Activated CD4-positive, alpha-beta T cell treated with anti-CD3 and anti-CD28 coated beads for 36 hours (primary cell): ENCODE results near the gene PRR30. TPM values are rescaled to one million over a fixed set of nuclear protein-coding genes. Genes with fewer than 3 reads are reported as not detected.
A peak's percentile ranks its signal among the peaks of the same experiment; 100 is the strongest.

Source experiments
- ATAC-seq: fragments of 200-7000 bp; cut with Tn5 transposase; one replicate; pipeline ENCODE4 v1.10.0; 2021; ENCODE audit warnings: mild to moderate bottlenecking, moderate library complexity
- CTCF ChIA-PET: fragments of 350-600 bp; sonication (Branson Sonifier 250); formaldehyde crosslinking; loops from one replicate; lab custom pipeline; 2021; ENCODE audit warnings: antibody characterized with exemption; lab: Charles Lee
- POLR2A ChIA-PET: fragments of 350-600 bp; sonication (Branson Sonifier 250); formaldehyde crosslinking; loops from one replicate; lab custom pipeline; 2021; ENCODE audit warnings: antibody characterized with exemption, inconsistent platforms; lab: Charles Lee
- DNase-seq: peaks from one replicate; pipeline ENCODE4 v3.0.0-alpha.2; 2020
- H3K27ac Mint-ChIP-seq: one replicate; pipeline ENCODE4 v1.8.0; 2021; ENCODE audit warnings: mixed read lengths
- H3K27me3 Mint-ChIP-seq: one replicate; pipeline ENCODE4 v1.8.0; 2021; ENCODE audit warnings: mixed read lengths
- H3K36me3 Mint-ChIP-seq: one replicate; pipeline ENCODE4 v1.8.0; 2021; ENCODE audit warnings: low read depth, mixed read lengths
- H3K4me1 Mint-ChIP-seq: one replicate; pipeline ENCODE4 v1.8.0; 2021; ENCODE audit warnings: mixed read lengths
- H3K4me3 Mint-ChIP-seq: one replicate; pipeline ENCODE4 v1.8.0; 2021; ENCODE audit warnings: mild to moderate bottlenecking, moderate library complexity, mixed read lengths
- H3K9me3 Mint-ChIP-seq: one replicate; pipeline ENCODE4 v1.8.0; 2021; ENCODE audit warnings: low read depth, mixed read lengths
- intact Hi-C, 2 experiments: fragments of 100-400 bp; cut with DNase I in 1 of 2; cut with micrococcal nuclease in 1 of 2; formaldehyde crosslinking; loops; one replicate each; pipeline versions ENCODE4 v1.14.2 to v1.15.1; 2022 to 2024; cut with DNase I, micrococcal nuclease
- total RNA-seq, 2 experiments: library from RNA; stranded (reverse); gene quantifications; one replicate each; pipeline ENCODE4 v1.2.3, GENCODE V29; 2021

PRR30 gene
- total RNA-seq, 2 experiments from 2014 or later, result not detected

DNA sequence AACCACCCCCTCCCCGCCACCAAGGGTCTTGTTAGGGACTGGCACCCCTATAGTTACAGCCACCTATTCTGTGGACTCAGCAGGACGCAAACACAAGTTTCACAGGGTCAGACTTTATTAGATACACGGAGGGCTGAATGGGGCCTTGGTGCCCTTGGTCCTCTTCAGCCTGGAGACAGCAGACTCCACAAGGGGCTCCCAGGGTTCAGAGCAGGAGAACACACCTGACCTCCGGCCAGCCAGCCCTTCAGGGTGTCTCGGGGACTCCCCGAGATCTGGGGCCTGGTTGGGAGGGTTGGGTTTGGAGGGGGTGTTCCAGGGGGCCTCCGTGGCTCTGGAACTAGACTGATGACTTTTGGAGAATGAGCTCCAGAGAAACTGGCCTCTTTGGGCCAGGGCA lies 2.5 kb downstream of the PRR30 start:
- peaks cover 16% of the 10 kb centered on the region for H3K4me1 Mint-ChIP-seq
- no peaks in the 10 kb centered on the region for H3K9me3 Mint-ChIP-seq
- CTCF ChIA-PET, result interaction anchor here (1.1 kb wide), 2 partner anchors 34 to 166 kb away, joined by 3 to 4 read pairs; no protein-coding TSS in a partner anchor
- POLR2A ChIA-PET, result no interaction called here
- H3K36me3 Mint-ChIP-seq, result peaks cover 12% of the 10 kb centered on the region
- DNase-seq (no peak), ATAC-seq (no peak)
- no peaks in the 10 kb centered on the region for H3K27me3 Mint-ChIP-seq
- no peak overlapping the region for H3K4me3 Mint-ChIP-seq
- intact Hi-C loops, result no loop called here
- H3K27ac Mint-ChIP-seq, result no peak overlapping the region

DNA sequence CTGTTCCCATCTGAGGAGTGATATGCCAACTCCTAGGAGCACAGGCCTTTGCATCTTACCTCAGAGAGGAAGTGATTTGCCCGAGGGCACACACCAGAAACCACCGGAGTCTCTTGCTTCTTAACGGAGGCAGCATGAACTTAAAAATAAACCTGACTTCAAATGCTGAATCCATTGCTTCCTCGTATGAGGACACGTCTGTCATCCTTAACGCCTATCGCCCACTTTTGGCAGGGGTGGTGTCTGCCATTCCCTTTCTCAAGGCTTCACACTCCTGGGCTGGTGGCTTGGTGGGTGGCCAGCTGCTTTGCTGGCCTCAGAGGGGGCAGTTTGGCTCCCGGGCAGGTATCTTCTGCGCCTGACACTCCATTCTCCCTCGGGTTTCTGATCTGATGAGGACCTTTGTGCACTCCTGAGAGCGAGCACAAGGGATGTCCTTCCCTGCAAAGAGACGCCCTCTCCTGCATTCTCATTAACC lies 3.7 kb downstream of the PRR30 start:
- DNase-seq (no peak), ATAC-seq (no peak)
- peaks cover 16% of the 10 kb centered on the region for H3K4me1 Mint-ChIP-seq
- ChIA-PET POLR2A (interaction anchor here (1.1 kb wide), 1 partner anchor 208 kb away, joined by 3 read pairs; no protein-coding TSS in a partner anchor), CTCF (interaction anchor here (0.7 to 1.3 kb wide), 3 partner anchors 12 to 64 kb away, joined by 3 to 5 read pairs (median 3); partner anchors contain the start of genes ABHD1 and OST4)
- no peaks in the 10 kb centered on the region for H3K27me3 Mint-ChIP-seq
- peaks cover 19% of the 10 kb centered on the region for H3K36me3 Mint-ChIP-seq
- peak overlapping the region; percentile 94 for H3K27ac Mint-ChIP-seq
- H3K9me3 Mint-ChIP-seq, result no peaks in the 10 kb centered on the region
- intact Hi-C loops, result no loop called here
- H3K4me3 Mint-ChIP-seq, result peak overlapping the region; percentile 81

DNA sequence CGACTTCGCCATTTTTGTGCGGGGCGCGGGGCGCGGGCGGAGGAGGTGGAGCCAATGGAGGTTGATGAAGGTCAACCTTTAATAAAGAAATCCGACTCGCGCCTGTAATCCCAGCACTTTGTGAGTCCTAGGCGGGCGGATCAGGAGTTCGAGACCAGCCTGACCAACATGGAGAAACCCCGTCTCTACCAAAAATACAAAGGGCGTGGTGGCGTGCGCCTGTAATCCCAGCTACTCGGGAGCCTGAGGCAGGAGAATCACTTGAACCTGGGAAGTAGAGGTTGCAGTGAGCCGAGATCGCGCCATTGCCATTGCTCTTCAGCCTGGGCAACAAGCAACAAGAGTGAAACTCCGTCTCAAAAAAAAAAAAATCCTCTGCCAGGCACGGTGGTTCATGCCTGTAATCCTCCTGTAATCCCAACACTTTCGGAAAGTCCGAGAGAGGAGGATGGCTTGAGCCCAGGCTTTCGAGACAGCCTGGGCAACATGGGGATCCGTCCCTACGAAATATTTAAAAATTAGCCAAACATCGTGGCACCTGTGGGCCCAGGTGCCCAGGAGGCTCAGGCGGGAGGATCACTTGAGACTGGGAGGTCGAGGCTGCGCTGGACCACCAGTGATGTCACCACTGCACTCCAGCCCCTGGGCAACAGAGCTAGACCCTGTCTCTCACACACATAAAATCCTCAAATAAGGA lies 4.3 kb downstream of the PRR30 start:
- H3K4me1 Mint-ChIP-seq, result peaks cover 16% of the 10 kb centered on the region
- H3K27me3 Mint-ChIP-seq, result no peaks in the 10 kb centered on the region
- peak overlapping the region; percentile 94 for H3K27ac Mint-ChIP-seq
- no peaks in the 10 kb centered on the region for H3K9me3 Mint-ChIP-seq
- peak overlapping the region; percentile 81 for H3K4me3 Mint-ChIP-seq
- no peak for DNase-seq
- intact Hi-C loops, result loop anchor here (1.0 kb wide), 9 partner anchors 12 to 221 kb away; partner anchors contain the start of genes ABHD1 (in 1 of the 2), AGBL5 (in 1 of the 2), ATRAID (in 1 of the 2) and CAD (in 1 of the 2)
- ChIA-PET CTCF (interaction anchor here (0.6 to 1.5 kb wide), 6 partner anchors 12 to 68 kb away, joined by 3 to 6 read pairs (median 3); partner anchors contain the start of genes ABHD1 and OST4), POLR2A (interaction anchor here (0.6 to 2.1 kb wide), 3 partner anchors 11 to 208 kb away, joined by 3 to 7 read pairs (median 3); partner anchors contain the start of gene ABHD1)
- H3K36me3 Mint-ChIP-seq, result peaks cover 21% of the 10 kb centered on the region
- ATAC-seq, result no peak

DNA sequence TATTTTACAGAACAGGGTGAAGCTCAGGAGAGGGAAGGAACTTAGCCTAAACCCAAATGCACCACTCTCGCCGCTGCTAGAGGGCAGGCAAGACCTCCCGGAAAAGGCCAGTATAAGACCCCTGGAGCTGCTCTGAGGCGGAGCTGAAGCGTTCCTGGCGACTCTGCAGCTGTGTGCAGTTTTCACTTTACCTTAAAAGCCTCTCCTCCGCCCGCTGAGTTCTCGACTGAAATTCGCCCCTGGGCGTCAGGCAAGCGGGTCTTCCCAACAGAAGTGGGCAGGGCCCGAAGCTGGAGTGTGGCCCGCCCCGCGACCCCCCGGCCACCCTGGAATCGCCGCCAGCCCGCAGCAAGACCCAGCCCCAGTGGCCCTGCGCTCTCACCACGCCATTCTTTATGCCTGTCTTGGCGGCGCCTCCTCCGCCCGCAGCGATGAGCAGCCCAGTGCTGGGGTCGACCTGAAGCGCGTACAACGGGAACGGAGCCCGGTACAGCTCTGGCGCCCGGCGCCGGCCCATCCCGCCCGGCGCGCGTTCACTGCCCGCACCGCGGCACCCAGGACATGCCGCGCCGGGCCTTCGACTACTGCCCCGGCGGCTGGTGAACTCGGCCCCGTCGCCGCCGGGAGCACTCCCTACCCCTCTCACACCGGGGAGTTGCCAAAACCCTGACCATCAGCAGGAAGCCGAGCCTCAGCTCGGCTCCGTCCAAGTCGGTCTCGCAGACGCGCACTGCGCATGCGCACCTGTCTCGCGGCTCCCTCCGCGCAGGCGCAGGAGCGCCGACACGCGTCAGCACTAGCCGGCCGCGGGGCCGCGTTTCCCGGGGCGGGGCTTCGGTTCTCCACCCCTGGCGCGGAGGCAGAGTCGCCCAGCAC lies 5.1 kb downstream of the PRR30 start, which contains the start of gene PREB:
Gene PREB (minus strand): TSS at position 732 of the 876 bp plus-strand sequence. CDS start 215 bp downstream, at position 517.
- DNase-seq (peak; percentile 99), ATAC-seq (peak; percentile 97)
- Mint-ChIP-seq H3K4me1 (peaks cover 16% of the 10 kb centered on the region), H3K9me3 (no peaks in the 10 kb centered on the region), H3K27me3 (no peaks in the 10 kb centered on the region), H3K27ac (peak within 1 kb of the TSS; percentile 94), H3K36me3 (peaks cover 21% of the 10 kb centered on the region), H3K4me3 (peak within 1 kb of the TSS; percentile 81)
- intact Hi-C loops, result loop anchor here (1.0 kb wide), 9 partner anchors 11 to 222 kb away; partner anchors contain the start of genes ABHD1 (in 1 of the 2), AGBL5 (in 1 of the 2), ATRAID (in 1 of the 2) and CAD (in 1 of the 2)
- ChIA-PET CTCF (interaction anchor here (0.6 to 1.8 kb wide), 13 partner anchors 10 to 370 kb away, joined by 3 to 15 read pairs (median 3); partner anchors contain the start of gene ABHD1), POLR2A (interaction anchor here (0.6 to 2.1 kb wide), 3 partner anchors 10 to 56 kb away, joined by 3 to 7 read pairs (median 3); partner anchors contain the start of gene ABHD1)

DNA sequence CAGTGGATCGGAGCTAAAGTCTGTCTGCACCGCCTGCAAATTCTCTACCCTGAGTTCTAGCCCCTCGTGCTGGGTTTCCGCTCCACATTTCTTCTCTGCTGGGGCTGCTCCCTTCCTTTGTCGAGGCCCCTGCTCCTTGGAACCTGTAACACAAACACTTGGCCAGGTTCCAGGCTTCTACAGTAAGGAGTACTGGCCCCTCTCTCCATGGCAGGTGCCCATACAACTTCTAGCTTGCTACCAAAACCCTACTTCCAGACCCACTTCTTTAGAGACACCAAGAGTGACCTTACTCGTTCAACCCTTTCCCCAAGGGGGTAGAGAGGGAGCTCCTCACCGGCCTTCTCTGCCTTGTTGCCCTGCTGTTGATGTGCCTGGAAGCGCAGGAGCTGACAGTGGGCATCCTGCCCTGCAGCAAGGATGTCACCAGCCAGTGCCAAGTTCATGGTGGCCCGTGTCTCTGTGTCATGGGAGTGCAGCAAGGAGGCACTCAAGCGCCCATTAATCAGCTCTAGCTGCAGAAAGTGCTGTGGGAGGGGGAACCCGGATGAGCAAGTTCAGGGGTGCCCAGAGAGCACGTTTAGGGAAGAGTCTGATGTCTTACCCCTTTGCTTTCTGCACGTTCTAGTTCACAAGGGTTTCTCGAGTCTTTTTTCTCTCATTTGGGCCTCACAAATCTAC lies 5.9 kb downstream of the PRR30 start:
- ChIA-PET CTCF (interaction anchor here (0.6 to 1.8 kb wide), 13 partner anchors 10 to 752 kb away, joined by 3 to 15 read pairs (median 3); partner anchors contain the start of gene ABHD1), POLR2A (interaction anchor here (0.5 to 2.1 kb wide), 3 partner anchors 9 to 162 kb away, joined by 4 to 7 read pairs (median 7); partner anchors contain the start of genes ABHD1 and OST4)
- ATAC-seq (peak; percentile 48), DNase-seq (peak; percentile 63)
- H3K36me3 Mint-ChIP-seq, result peaks cover 21% of the 10 kb centered on the region
- peak overlapping the region; percentile 67 for H3K27ac Mint-ChIP-seq
- intact Hi-C loops, result no loop called here
- H3K27me3 Mint-ChIP-seq, result no peaks in the 10 kb centered on the region
- H3K4me1 Mint-ChIP-seq, result peaks cover 16% of the 10 kb centered on the region
- peak overlapping the region; percentile 81 for H3K4me3 Mint-ChIP-seq
- H3K9me3 Mint-ChIP-seq, result no peaks in the 10 kb centered on the region

DNA sequence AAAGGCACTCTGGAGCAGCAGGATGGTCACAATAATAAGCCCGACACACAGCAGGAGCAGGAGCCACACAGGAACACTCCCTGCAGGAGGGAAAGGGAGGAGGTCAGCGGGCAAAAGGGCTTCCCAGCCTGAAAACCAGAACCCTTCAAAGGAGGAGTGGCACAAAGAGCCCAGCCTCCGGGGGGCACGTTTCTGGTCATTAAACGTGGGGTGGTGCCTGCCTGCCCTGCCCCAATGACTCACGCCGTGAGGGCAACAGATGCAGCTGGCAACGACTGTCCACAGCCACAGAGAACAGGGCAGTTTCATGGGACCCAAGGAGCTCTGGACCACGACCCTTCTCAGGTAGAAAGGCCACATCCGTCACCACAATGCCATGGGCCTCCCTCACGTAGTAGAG lies 7.8 kb downstream of the PRR30 start:
- no peaks in the 10 kb centered on the region for H3K27me3 Mint-ChIP-seq
- DNase-seq, result no peak
- H3K4me3 Mint-ChIP-seq, result no peak overlapping the region
- ChIA-PET POLR2A (no interaction called here), CTCF (no interaction called here)
- no peak overlapping the region for H3K27ac Mint-ChIP-seq
- intact Hi-C loops, result no loop called here
- peaks cover 21% of the 10 kb centered on the region for H3K36me3 Mint-ChIP-seq
- ATAC-seq, result no peak
- H3K9me3 Mint-ChIP-seq, result no peaks in the 10 kb centered on the region
- peaks cover 16% of the 10 kb centered on the region for H3K4me1 Mint-ChIP-seq

DNA sequence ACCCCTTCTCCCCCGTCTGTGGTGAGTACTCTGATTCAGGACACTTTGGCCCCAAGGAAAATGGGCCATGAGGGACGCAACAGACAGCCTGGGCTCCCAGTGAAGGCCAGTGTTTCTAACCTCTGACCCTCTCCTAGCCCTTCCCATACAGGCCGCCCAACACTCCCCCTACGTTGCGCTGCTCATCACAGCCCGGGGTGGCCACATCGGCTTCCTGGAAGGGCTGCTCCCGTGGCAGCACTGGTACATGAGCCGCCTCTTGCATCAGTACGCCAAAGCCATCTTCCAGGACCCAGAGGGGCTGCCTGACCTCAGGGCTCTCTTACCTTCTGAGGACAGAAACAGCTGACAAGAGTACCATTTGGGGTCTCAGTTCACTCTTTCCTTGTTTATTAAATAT lies 8.8 kb downstream of the PRR30 start:
- no peaks in the 10 kb centered on the region for H3K27me3 Mint-ChIP-seq
- H3K36me3 Mint-ChIP-seq, result peaks cover 21% of the 10 kb centered on the region
- H3K4me3 Mint-ChIP-seq, result no peak overlapping the region
- POLR2A ChIA-PET, result no interaction called here
- CTCF ChIA-PET, result no interaction called here
- peaks cover 16% of the 10 kb centered on the region for H3K4me1 Mint-ChIP-seq
- ATAC-seq (no peak), DNase-seq (no peak)
- H3K9me3 Mint-ChIP-seq, result no peaks in the 10 kb centered on the region
- intact Hi-C loops, result no loop called here
- no peak overlapping the region for H3K27ac Mint-ChIP-seq

DNA sequence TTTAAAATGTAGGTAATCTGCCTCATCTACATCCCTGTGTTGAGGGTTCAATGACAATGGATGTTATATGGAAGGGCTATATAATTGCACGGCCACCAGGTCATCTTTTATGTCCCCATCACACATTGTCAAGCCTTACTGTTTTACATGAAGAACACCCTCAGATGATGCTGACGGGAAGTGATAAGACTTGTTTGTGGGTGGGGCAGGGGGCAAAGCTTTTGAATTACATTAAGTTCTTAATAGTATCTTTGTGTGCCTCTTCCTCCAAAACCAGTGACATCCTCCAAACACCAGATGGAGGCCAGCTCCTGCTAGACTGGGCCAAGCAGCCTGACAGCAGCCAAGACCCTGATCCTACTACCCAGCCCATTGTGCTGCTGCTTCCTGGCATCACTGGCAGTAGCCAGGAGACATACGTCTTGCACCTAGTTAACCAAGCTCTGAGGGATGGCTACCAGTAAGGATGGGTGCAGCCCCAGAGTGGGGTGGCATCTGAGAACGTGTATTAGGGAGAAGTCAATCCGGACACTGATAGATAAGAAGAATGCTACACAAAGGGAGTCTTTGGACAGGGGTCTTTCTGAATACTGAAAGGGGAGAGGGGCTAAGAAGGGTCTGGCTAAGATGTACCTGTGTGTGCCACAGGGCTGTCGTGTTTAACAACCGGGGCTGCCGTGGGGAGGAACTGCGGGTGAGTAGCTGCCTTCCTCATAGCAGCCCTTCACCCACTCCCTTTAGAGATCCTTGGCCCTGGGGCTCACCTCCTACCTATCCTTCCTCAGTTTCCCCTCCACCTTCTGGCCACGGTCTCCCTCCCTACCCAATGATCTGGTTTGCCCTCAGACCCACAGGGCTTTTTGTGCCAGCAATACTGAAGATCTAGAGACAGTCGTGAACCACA lies 10.3 kb downstream of the PRR30 start:
- CTCF ChIA-PET, result interaction anchor here (0.6 kb wide), 1 partner anchor 27 kb away, joined by 3 read pairs; no protein-coding TSS in a partner anchor
- ATAC-seq (no peak), DNase-seq (no peak)
- Mint-ChIP-seq H3K9me3 (no peaks in the 10 kb centered on the region), H3K4me1 (peaks cover 15% of the 10 kb centered on the region), H3K36me3 (peaks cover 20% of the 10 kb centered on the region), H3K4me3 (no peak overlapping the region), H3K27me3 (no peaks in the 10 kb centered on the region), H3K27ac (no peak overlapping the region)
- intact Hi-C loops, result no loop called here
- POLR2A ChIA-PET, result no interaction called here

DNA sequence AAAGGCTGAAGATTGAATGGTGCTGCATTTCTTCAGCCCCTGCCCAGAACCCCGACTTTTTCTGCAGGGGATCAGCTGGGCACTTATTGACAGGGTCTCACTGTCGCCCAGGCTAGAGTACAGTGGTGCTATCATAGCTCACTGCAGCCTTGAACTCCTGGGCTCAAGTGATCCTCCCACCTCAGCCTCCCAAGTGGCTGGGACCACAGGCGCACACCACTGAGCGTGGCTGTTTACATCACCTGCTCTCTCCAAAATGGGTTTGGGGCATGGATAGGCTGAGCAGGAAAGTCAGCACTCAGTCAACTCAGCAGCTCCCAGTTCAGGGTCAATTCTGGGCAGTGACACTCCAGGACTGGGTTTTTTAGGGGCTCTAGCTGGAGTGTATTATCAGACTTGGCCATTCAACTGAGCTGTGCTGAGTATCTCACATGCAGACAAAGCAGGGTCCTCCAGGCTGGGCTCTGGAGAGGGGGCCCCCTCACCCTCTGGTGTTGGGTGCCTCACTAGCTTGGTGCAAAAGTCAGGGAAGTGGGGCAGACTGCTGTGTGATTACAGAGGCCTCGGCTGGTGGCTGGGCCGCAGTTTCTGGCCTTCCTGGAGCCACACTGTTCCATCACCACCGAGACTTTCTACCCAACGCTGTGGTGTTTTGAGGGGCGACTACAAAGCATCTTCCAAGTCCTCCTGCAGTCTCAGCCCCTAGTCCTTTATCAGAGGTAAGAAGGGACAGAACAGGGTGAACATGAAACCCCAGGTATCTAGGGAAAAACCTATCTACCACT lies 11.1 kb downstream of the PRR30 start:
- ATAC-seq, result no peak
- H3K27ac Mint-ChIP-seq, result no peak overlapping the region
- intact Hi-C loops, result no loop called here
- no peaks in the 10 kb centered on the region for H3K27me3 Mint-ChIP-seq
- DNase-seq, result no peak
- ChIA-PET CTCF (no interaction called here), POLR2A (no interaction called here)
- H3K36me3 Mint-ChIP-seq, result peaks cover 16% of the 10 kb centered on the region
- peaks cover 14% of the 10 kb centered on the region for H3K4me1 Mint-ChIP-seq
- H3K4me3 Mint-ChIP-seq, result no peak overlapping the region
- H3K9me3 Mint-ChIP-seq, result no peaks in the 10 kb centered on the region
